MCF 10A (cell line): ENCODE data around the gene DKK1. TPM values are rescaled to one million over a fixed set of nuclear protein-coding genes. Genes with fewer than 3 reads are reported as not detected.

Experiments
- BruUV-seq: library from RNA; stranded (reverse); fragments of 400-500 nt; replicated peaks from 2 replicates; lab custom pipeline; 2021; lab: Mats Ljungman, UMichigan
- CTCF ChIA-PET: fragments of 300-600 bp; sonication (Branson Sonifier 250); formaldehyde crosslinking; extraction: SDS; loops from one replicate; lab custom pipeline; 2021; ENCODE audit warnings: antibody characterized with exemption, inconsistent platforms; lab: Yijun Ruan, JAX
- POLR2A ChIA-PET: fragments of 300-600, 350-650 bp; sonication (Branson Sonifier 250); formaldehyde crosslinking; extraction: SDS; loops from one replicate; lab custom pipeline; 2020; ENCODE audit warnings: antibody characterized with exemption, inconsistent platforms; lab: Yijun Ruan, JAX
- DNase-seq: peaks from one replicate; pipeline ENCODE4 v3.0.0-alpha.2; 2018; ENCODE audit not compliant: unreplicated experiment
- H3K27ac Mint-ChIP-seq: one replicate; pipeline ENCODE4 v1.8.0; 2022; ENCODE audit warnings: mild to moderate bottlenecking, low read depth, mixed read lengths; ENCODE audit not compliant: unreplicated experiment
- H3K27me3 Mint-ChIP-seq: one replicate; pipeline ENCODE4 v1.8.0; 2022; ENCODE audit warnings: mixed read lengths; ENCODE audit not compliant: insufficient read depth, unreplicated experiment
- H3K36me3 Mint-ChIP-seq: one replicate; pipeline ENCODE4 v1.8.0; 2022; ENCODE audit warnings: mild to moderate bottlenecking, moderate library complexity, mixed read lengths; ENCODE audit not compliant: insufficient read depth, unreplicated experiment
- H3K4me1 Mint-ChIP-seq: one replicate; pipeline ENCODE4 v1.8.0; 2022; ENCODE audit warnings: mixed read lengths; ENCODE audit not compliant: insufficient read depth, unreplicated experiment
- H3K4me3 Mint-ChIP-seq: one replicate; pipeline ENCODE4 v1.8.0; 2022; ENCODE audit warnings: mild to moderate bottlenecking, moderate library complexity, mixed read lengths; ENCODE audit not compliant: unreplicated experiment
- H3K9me3 Mint-ChIP-seq: one replicate; pipeline ENCODE4 v1.8.0; 2022; ENCODE audit warnings: mixed read lengths; ENCODE audit not compliant: unreplicated experiment
- intact Hi-C: fragments of 100-400 bp; cut with micrococcal nuclease; formaldehyde crosslinking; loops from 2 replicates; pipeline ENCODE4 v1.14.1; 2022
- total RNA-seq: library from RNA; stranded (reverse); gene quantifications from 2 replicates; pipeline ENCODE4 v1.2.3, GENCODE V29; 2022
- TF ChIP-seq, protein P1 (sequence below): fragments of 200-600 bp; IDR thresholded peaks from one replicate; pipeline ENCODE4 v1.8.0; 2022; ENCODE audit warnings: antibody characterized with exemption, mild to moderate bottlenecking; ENCODE audit not compliant: unreplicated experiment

Gene DKK1
- total RNA-seq, 1 experiment from 2014 or later, result 31.8 TPM

DNA sequence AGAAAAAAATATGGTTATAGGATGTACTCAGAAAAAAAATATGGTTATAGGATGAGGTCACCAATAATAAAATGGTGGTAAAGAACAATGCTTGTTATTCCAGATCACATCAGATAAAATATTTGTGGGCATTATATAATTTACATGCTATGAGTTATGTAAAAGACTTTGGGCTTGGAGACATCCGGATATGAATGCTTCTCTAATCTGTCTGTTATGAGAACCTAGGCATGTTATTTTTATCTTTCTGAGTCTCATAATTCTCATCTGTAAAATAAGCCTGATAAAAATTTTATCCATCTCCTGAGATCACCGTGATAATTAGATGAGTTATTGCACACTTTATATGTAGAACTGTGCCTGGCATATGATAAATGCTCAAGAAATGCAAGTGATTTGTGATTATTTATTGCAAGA, 37.8 kb downstream of the DKK1 start:
- TF ChIP-seq, protein P1, sequence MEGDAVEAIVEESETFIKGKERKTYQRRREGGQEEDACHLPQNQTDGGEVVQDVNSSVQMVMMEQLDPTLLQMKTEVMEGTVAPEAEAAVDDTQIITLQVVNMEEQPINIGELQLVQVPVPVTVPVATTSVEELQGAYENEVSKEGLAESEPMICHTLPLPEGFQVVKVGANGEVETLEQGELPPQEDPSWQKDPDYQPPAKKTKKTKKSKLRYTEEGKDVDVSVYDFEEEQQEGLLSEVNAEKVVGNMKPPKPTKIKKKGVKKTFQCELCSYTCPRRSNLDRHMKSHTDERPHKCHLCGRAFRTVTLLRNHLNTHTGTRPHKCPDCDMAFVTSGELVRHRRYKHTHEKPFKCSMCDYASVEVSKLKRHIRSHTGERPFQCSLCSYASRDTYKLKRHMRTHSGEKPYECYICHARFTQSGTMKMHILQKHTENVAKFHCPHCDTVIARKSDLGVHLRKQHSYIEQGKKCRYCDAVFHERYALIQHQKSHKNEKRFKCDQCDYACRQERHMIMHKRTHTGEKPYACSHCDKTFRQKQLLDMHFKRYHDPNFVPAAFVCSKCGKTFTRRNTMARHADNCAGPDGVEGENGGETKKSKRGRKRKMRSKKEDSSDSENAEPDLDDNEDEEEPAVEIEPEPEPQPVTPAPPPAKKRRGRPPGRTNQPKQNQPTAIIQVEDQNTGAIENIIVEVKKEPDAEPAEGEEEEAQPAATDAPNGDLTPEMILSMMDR, result no peak
- no TSS peak for BruUV-seq
- CTCF ChIA-PET, result no interaction called here
- Mint-ChIP-seq H3K4me3 (no peak overlapping the region), H3K4me1 (peaks cover 10% of the 10 kb centered on the region), H3K27ac (no peak overlapping the region), H3K36me3 (no peaks in the 10 kb centered on the region), H3K9me3 (peaks cover 7% of the 10 kb centered on the region), H3K27me3 (no peaks in the 10 kb centered on the region)
- no peak for DNase-seq
- POLR2A ChIA-PET, result interaction anchor here (0.7 kb wide), 1 partner anchor 71 kb away, joined by 3 read pairs; no protein-coding TSS in a partner anchor
- intact Hi-C loops, result no loop called here

DNA sequence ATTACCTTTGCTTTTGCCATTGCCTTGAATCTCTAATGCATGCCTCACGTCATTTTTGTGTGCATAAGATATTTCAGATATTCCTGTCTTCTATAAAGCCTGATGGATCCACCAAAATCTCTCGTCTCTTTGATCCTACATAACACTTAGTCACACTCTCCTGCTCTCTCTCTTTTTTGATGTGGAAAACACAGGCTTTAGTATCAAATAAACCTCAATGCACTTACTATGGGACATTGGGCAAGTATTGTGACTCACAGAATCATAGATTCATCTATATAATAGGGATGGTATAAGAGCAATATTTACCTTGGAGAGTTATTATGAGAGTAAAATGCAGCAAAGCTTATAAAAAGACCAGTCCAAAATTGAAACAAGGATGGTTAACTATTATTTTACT, 39.1 kb downstream of the DKK1 start:
- no peak for DNase-seq
- Mint-ChIP-seq H3K9me3 (peaks cover 7% of the 10 kb centered on the region), H3K27me3 (no peaks in the 10 kb centered on the region), H3K4me3 (no peak overlapping the region), H3K27ac (no peak overlapping the region), H3K36me3 (no peaks in the 10 kb centered on the region), H3K4me1 (peaks cover 10% of the 10 kb centered on the region)
- no TSS peak for BruUV-seq
- ChIA-PET POLR2A (interaction anchor here (0.7 to 1.8 kb wide), 2 partner anchors 18 to 43 kb away, joined by 6 to 7 read pairs; no protein-coding TSS in a partner anchor), CTCF (interaction anchor here (0.6 to 0.7 kb wide), 3 partner anchors 45 to 964 kb away, joined by 3 read pairs; no protein-coding TSS in a partner anchor)
- intact Hi-C loops, result no loop called here
- TF ChIP-seq, protein P1, result no peak

DNA sequence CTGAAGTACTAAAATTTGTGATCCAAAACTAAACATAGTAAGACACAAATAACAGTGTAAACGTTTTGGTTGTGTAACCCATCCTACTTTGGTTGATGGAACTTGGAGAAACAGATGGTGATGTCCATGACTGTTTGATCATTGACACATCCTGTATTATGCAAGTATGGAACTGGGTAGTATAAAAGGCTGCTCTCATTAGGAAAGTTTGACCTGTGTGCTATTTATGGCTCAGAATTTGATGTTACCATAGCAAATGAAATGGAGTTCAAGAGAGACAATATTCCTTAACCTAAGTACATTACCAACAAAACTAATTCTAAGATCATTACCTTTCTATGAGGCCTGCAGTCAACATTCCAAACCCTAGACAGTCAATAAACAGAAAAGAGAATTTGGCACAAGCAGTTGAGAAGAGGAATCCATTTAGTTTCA, 39.9 kb downstream of the DKK1 start:
- Mint-ChIP-seq H3K27me3 (no peaks in the 10 kb centered on the region), H3K36me3 (no peaks in the 10 kb centered on the region), H3K4me3 (no peak overlapping the region), H3K9me3 (peaks cover 7% of the 10 kb centered on the region), H3K27ac (no peak overlapping the region), H3K4me1 (peaks cover 10% of the 10 kb centered on the region)
- intact Hi-C loops, result no loop called here
- DNase-seq, result peak; percentile 47
- ChIA-PET CTCF (no interaction called here), POLR2A (interaction anchor here (1.8 kb wide), 1 partner anchor 19 kb away, joined by 6 read pairs; no protein-coding TSS in a partner anchor)
- TF ChIP-seq, protein P1, result no peak
- BruUV-seq, result no TSS peak

GRCh38 chr10:52357971-52358370, 43.9 kb downstream of the DKK1 start:
- H3K27me3 Mint-ChIP-seq, result no peaks in the 10 kb centered on the region
- no TSS peak for BruUV-seq
- ChIA-PET CTCF (no interaction called here), POLR2A (no interaction called here)
- TF ChIP-seq, protein P1, result no peak
- no peak overlapping the region for H3K27ac Mint-ChIP-seq
- intact Hi-C loops, result no loop called here
- H3K9me3 Mint-ChIP-seq, result peaks cover 4% of the 10 kb centered on the region
- DNase-seq, result no peak
- peaks cover 9% of the 10 kb centered on the region for H3K4me1 Mint-ChIP-seq
- H3K36me3 Mint-ChIP-seq, result no peaks in the 10 kb centered on the region
- H3K4me3 Mint-ChIP-seq, result no peak overlapping the region
